Measurements from ENCODE around the gene PYGB.
"Not testable (repeated sequence)": the region's sequence is repeated elsewhere in the genome, so short reads cannot be mapped to it uniquely, and the experiment has no call there.

PYGB gene

DNA sequence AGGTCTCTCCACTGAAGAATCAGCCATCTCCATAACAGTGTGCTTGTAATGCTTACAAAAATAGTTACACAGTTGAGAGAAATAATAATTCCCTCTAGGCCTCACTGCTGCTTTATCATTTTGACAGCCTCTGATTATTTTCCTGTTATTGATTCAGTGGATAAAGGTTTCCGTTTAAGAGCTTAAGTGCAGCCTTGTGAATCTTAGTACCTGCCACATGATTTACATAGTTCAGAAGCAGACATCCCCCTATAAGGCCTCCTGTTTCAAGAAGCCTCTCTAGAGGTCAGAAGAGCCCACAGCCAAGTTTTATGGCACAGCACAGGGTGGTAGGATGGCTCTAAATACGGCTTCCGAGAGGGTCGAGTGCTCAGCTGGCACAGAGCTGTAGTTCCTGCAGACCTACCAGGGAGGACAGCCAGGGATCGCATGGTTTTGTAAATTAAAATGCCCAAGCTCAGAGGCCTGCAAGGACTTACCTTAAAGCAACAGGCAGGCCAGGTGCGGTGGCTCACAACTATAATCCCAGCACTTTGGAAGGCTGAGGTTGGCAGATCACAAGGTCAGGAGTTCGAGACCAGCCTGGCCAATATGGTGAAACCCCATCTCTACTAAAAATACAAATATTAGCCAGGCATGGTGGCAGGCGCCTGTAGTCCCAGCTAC is 17.6 kb upstream of the PYGB start:
- DNase-seq = no peak

DNA sequence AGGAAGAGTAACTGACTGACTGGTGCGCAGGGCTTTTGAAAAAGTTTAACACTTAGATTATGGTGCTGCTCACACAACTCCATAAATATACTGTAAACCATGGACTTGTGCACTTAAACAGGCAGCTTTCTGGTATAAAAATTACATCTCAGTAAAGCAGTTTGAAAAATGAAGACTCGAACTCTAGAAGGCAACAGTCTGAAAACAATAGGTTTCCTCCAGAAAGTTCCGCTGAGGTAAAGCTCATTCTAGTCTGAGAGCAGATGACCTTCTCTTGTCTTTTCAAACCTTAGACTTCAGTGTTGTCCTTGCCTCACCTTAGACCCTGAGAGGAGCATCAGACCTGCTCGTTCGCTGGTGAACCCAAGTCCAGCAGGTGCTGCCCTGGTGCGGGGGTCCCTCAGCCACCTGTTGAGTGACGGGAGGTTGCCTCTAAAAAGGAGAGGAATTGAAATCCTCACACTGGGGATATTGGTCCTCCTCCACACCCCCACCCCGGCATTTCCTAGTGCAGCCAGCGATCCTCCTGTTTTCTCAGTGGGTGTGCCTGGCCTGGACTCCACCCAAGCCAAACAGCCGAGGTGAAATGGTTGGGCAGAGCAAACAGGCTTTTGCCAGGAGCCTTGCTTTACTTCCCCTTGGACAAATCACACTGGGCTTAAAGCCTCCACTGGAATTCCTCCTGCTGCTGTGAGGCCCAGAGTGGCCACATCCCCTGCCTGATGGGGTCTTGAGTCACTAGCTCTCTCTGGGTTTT is 14.7 kb upstream of the PYGB start:
- DNase-seq = peak; percentile 74

DNA sequence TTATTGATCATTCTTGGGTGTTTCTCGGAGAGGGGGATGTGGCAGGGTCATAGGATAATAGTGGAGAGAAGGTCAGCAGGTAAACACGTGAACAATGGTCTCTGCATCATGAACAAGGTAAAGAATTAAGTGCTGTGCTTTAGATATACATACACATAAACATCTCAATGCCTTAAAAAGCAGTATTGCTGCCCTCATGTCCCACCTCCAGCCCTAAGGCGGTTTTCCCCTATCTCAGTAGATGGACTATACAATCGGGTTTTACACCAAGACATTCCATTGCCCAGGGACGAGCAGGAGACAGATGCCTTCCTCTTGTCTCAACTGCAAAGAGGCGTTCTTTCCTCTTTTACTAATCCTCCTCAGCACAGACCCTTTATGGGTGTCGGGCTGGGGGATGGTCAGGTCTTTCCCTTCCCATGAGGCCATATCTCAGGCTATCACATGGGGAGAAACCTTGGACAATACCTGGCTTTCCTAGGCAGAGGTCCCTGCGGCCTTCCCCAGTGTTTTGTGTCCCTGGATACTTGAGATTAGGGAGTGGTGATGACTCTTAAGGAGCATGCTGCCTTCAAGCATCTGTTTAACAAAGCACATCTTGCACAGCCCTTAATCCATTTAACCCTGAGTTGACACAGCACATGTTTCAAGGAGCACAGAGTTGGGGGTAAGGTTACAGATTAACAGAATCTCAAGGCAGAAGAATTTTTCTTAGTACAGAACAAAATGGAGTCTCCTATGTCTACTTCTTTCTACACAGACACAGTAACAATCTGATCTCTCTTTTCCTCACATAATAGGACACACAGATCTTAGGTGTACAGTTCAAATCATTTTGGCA is 13.7 kb upstream of the PYGB start:
- DNase-seq = not testable (repeated sequence)

DNA sequence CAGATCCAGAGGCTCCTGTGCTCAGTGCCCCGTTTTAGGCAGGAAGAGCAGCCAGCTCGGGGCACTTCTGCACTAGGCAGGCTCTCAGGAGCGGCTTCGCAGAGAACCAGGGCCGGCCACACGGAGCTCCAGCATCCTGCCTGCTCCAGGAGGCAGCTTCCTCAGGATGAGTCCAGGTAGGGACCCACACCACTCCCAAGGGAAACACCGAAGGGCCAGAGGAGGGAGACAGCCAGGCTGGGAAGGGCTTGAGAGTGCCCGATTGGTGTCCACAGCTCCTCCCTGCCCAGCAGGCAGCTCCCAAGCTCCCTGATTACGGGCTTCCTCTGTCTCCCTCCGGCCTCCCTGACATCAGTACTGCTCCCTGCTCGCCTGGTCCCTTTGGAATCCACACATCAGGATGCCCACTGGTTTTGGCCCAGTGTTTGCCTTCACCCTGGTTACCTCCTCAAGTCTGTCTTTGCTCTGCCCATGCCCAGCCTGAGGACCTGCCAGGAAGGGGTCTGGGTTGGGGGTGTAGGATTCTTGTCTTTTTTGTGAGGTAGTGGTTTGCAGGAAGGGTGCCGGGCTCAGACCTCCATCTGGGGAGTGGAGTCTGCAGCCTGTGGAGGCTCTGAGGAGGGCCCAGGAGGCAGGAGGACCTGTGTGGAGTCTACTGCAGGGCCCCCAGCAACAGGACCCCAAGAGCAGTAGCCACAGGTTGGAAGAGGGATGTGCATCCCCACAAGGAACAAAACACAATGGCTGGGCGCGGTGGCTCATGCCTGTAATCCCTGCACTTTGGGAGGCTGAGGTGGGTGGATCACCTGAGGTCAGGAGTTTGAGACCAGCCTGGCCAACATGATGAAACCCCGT is 11.2 kb upstream of the PYGB start:
- no peak for DNase-seq

DNA sequence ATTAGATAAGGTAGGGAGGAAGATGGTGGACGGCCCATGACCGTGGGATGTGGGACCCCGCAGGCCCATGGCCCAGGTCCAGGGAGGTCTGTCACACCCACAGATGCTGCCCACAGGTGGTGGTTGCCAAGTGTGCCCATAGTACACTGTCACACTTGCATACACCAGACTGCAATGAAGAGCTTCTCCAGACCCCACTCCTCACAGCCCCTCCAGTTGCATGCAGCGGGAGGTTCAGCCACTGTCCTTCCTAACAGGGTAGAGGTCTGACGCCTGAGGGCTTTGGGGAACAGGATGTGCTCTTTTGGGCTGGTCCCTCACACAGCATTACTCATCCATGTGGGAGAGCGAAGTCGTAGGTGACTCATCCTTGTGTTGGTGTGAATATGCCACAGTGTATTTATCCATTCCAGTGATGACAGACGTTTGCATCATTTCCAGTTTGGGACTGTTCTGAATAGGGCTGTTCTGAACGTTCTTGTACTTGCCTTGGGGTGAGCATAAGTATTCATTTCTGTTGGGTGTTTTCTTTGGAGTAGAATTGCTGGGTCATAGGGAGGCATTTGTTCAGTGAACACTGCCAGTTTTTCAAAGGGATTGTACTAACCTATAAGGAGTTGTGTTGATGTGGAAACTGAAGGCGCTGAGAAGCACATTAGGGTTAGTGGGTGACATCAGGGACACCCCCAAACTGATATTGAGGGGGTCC is 10.1 kb upstream of the PYGB start:
- DNase-seq = no peak

DNA sequence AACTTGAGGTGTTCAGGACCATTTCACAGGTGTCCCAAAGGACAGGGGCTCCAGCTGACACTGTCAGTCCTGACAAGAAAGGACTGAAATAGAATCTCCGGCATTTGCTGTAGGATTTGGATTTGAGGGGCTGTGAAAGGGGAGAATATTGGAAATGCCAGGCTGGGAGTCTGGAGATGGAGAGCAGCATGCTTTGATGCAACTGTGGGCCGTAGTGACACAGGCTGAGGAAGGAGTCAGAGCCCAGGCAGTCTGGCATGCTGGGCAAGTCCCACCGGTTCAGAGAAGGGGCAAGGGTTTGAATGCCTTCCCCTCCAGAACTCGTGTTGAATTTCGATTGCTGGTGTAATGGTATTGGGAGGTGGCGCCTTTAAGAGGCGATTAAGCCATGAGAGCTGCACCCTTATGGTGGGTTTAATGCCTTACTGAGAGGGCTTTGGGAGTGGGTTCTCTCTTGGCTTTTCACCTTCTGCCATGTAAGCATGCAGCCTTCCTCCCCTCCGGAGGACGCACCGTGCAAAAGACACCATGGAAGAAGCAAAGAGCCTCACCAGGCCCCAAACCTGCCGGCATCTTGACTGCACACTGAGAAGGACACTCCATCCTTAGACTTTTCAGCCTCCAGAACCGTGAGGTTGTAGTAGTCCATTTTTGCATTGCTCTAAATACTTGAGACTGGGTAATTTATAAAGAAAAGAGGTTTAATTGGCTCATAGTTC is 9.4 kb upstream of the PYGB start:
- no peak for DNase-seq

DNA sequence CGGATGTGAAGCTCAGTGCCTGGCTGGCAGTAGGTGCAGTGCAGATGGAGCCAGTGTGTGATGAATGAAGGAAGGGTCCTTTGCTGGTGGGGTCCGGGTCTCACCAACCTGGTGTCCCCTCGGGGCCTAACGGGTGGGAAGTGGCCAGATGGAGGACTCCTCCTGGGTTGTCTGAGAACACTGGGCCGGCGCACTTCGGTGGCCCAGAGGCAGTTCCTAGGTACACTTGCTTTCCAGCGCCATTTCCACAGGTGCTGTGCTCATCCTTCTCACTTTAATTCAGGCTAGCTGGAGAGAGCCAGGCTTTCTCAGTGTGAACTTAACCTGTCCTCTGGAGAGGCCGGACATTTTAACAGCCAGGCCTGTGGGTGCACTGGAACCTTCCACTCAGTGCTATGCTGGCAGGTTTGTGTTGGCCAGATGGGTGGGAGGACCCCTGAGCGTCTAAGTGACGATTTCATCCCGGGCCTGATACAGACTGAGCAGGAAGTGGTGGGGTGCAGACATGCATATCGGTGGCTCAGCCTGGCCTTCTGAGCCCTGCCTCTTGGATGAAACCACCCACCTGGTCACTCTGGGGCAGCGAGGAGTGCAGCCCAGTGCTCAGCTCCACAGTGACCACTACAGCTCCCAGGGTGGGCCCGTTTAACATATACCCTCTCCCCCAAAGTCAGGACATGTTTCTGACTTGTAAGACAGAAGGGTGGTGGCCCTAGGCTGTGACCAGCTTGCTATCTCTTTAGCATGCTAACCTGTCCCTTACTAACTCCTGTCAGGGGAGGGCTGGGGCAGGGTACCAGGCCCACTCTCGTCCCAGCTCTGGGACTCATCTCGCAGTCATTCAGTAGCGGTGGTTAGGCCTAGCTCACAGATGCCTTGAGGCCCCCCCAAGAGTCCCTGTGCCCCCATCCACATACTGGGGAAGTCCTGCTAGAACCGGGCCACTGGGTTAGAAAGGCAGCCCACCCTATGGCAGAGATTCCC is 8.2 kb upstream of the PYGB start:
- DNase-seq = no peak

DNA sequence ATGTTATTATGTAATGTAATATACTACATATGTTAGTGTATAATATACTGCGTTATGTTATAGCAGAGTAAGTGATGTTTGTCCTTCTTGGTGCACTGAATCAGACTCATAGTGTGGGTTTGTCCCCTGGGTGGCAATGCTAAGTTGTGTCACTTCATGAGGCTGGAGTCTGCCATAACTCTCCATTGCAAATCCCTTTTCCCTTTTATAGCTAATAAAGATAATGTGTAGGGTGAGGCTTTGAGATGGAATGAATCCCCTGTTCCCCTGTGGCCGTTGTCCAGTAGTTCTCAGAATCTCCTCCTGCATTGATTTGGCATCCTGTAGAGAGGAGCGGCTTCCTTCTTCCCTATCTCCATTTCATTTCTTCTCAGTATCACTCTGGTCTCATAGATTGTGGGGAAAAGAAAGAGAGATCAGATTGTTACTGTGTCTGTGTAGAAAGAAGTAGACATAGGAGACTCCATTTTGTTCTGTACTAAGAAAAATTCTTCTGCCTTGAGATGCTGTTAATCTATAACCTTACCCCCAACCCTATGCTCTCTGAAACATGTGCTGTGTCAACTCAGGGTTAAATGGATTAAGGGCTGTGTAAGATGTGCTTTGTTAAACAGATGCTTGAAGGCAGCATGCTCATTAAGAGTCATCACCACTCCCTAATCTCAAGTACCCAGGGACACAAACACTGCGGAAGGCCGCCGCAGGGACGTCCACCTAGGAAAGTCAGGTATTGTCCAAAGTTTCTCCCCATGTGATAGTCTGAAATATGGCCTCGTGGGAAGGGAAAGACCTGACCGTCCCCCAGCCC is 6.8 kb upstream of the PYGB start:
- not testable (repeated sequence) for DNase-seq

DNA sequence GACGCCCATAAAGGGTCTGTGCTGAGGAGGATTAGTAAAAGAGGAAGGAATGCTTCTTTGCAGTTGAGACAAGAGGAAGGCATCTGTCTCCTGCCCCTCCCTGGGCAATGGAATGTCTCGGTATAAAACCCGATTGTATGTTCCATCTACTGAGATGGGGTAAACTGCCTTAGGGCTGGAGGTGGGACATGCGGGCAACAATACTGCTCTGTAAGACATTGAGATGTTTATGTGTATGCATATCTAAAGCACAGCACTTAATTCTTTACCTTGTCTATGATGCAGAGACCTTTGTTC is 6.3 kb upstream of the PYGB start:
- not testable (repeated sequence) for DNase-seq

DNA sequence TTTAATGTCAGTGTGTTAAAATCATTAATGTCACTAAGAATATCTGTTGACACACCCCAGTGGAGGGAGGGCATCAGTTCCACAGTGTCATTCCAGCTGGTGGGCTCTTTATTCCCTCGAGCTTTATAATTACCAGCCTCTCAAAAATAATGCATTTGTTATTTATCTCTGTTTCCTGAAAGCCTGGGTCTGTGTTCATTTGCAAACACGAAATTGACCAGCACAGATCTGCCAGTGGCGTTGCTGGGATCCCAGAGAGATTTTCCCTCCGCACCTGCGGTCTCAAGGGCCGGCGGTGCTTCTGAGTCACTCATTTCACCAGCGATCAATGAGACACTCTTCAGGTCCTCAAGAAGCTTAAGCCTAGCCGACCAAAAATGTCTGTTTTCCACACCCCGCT is 5.7 kb upstream of the PYGB start:
- no peak for DNase-seq

DNA sequence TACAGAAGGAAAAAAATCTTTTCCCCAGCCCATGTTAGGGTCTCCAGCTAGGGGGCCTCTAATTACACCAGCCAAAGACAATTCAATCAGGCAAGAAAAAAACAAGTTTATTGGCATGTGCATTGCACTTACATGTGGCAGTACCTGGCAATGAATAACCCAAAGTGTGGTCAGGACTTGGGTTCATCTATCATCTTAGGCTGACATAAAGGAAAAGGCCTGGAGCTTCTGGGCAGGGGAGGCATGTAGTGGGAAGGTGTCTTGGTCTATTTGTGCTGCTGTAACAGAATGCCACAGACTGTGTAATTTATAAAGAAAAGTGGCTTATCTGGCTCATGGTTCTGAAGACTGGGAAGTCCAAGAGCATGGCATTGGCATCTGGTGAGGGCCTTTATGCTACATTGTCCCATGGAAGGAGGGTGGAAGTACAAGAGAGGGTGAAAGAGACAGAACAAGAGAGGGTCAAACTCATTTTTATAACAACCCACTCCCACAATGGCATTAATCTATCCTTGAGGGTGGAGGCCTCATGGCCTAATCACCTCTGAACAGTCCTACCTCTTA is 4.4 kb upstream of the PYGB start:
- no peak for DNase-seq

DNA sequence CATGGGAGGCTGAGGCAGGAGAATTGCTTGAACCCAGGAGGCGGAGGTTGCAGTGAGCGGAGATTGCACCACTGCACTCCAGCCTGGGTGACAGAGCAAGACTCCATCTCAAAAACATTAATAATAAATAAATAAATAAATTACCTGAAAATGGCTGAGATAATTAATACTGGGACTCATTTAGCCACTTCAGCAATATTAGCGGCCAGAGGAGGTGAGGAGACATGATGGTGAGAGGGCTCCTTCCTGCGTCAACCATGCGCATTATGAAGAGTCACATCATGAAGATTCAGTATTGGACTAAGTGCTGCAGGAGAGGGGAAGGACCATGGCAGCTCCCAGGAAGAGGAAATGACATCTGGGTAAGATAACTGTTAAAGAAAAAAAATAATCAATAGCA is 2.9 kb upstream of the PYGB start:
- no peak for DNase-seq

DNA sequence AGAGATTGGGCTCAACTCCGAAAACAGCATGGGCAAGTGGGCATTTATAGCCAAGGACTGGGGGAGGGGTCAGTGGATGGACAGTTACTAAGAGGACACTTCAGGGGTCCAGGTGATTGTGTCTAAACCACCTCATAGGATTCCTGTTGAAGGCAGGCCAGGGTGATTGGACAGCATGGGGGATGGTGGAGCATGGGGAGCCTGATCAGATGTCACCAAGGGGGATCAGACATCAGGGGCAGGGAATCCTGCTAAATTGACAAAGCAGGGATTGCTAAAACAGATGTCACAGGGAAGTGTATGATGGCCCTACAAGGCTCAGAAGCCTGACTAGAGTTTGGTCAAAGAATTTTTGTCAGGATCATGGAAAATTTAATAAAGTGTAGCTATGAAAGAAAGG is 2.4 kb upstream of the PYGB start:
- DNase-seq = no peak

DNA sequence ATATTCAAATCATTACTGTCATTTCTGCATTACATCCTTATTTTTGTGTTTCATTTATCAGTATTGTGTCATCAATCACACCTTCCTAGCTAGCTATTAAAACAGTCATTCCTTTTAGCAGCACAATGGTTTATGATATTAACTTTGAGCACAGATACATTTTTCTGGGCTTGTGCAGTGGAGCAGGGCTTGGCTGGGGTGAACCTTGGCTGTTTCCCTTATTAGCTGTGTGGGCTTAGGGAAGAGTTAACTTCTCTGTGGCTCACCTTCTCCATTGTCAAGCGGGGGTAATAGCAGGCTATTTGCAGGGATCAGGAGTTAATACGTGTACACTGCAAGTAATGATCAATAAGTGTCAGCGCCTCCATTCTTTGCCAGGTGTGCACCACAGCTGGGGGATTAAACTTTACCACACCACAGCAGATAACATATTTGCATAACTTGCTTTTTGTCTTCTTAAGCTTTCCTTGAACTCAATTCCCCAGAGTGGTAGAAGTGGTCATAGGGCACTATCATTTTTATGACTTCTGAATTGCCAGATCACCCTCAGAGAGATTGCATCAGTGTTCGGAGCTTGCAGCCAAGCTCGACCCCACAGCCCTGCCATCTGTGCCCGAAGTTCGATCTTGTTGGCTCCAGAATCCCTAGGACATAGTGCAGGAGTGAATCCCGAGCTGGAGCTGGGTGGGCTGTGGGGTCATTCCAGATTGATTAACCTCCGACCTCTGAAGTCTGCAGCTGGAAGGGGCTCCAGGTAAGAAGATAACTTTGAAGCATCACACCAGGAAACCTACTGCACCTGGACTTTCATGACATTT is 1.5 kb upstream of the PYGB start:
- no peak for DNase-seq

DNA sequence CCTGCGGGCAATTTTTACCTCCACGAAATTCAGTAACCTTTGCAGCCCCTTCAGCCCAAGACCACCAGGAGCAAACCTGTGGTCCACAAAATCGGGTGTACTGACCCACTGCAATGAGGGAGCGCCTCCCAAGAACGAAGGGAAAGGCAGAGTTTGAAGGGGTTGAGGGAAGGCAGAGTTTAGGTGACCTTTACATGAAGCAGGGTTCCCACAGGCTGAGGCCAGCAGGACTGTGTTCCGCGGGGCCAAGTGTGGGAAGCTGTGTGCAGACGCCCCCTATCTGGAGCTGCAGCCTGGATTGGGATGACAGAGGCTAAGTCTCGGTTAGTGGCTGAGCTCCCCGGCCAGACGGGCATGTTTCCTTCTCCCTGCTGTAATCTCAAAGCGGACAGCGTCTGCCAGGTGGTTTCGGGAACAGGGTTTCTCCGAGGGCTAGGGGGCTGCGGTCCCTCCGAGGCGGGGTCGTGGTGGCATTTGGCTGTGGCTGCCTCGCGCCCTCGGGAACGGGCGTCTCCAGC is 826 bp upstream of the PYGB start:
- DNase-seq = peak; percentile 43

DNA sequence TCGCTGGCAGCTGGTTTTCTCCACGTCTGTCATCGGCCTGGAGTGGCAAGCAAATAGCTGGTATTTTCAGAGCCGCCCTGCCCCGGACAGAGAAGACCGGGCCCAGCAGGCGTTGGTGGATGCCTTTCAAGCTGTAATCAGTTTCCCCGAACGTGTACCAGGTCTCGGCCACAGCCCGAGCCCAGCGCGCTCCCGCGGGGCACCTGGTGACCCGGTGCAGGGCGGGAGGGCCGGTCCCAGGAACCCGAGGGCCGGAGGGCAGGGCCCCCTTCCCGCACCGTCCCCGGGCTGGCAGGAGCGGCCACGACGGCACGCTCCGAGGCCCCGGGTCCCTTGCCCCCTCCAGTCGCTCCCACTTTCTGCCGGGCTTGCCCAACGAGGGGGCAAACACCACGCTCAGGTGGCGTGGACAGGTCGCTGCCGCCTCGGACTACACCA is 348 bp upstream of the PYGB start:
- DNase-seq = no peak

DNA sequence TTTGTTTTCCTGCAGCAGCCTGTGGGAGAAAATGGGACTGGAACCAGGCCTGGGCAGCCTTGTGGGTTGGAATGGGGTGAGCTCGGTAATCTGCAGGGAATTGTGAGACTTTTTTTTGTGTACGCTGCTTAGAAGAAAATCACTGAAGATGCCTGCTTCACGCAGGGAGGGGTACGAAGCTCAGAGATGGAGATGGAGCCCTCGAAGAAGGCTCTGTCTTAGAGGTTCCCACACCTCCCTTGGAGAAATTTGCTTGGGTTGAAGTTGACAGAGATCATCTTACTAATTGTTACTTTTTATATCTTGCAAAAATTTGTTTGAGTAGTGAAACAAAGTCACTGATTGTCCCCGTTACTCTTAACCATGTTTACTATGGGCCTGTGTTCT is 894 bp downstream of the PYGB start:
- DNase-seq = no peak
